OCI-M2 (cell line): ENCODE results near the gene VAV3.
"Not testable (repeated sequence)": the region's sequence is repeated elsewhere in the genome, so short reads cannot be mapped to it uniquely, and the experiment has no call there.

Experiments used
- DNase-seq: peaks from one replicate; lab custom pipeline; 2025; ENCODE audit not compliant: unreplicated experiment; lab: John Stamatoyannopoulos, UW

Gene VAV3

GRCh38 chr1:107844541-107845194, 120.3 kb downstream of the VAV3 start:
- not testable (repeated sequence) for DNase-seq

- DNase-seq = no peak
Observed at GRCh38 chr1:107843989-107844388, 121.0 kb downstream of the VAV3 start.

GRCh38 chr1:107842241-107842640, 122.7 kb downstream of the VAV3 start:
- no peak for DNase-seq

DNA sequence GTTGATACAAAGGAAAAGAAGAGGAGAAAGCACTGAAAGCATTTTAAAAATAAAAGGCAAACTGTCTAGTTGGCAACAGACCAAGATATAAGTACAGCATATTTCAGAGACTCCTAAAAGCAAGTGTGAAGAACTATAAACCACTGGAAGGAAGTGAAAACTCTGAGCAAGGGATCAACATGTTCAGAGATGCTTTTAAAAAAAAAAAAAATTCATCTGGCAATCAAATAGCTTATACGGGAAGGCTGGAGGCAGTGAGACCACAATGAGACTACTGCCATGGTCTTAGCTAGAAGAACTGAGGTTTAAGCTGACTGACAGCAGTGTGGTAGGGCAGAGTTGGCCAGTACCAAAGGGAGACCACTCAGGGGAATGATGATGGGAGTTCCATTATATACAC, 124.3 kb downstream of the VAV3 start:
- no peak for DNase-seq

- DNase-seq = no peak
Observed at GRCh38 chr1:107838056-107838455, 126.9 kb downstream of the VAV3 start.

GRCh38 chr1:107835151-107835670, 129.8 kb downstream of the VAV3 start:
- DNase-seq = no peak

DNA sequence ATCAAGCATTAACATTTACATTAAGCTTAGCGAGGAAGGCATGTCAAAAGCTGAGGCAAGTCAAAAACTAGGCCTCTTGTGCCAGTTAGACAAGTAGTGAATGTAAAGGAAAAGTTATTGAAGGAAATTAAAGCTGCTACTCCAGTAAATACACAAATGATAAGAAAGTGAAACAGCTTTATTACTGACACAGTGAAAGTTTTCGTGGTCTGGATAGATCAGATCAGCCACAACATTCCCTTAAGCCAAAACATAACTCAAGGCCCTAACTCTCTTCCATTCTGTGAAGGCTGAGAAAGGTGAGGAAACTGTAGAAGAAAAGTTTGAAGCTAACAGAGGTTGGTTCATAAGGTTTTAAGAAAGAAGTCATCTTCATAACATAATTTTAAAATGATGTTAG, 131.9 kb downstream of the VAV3 start:
- no peak for DNase-seq

- DNase-seq = no peak
Observed at GRCh38 chr1:107831921-107832320, 133.1 kb downstream of the VAV3 start.

DNA sequence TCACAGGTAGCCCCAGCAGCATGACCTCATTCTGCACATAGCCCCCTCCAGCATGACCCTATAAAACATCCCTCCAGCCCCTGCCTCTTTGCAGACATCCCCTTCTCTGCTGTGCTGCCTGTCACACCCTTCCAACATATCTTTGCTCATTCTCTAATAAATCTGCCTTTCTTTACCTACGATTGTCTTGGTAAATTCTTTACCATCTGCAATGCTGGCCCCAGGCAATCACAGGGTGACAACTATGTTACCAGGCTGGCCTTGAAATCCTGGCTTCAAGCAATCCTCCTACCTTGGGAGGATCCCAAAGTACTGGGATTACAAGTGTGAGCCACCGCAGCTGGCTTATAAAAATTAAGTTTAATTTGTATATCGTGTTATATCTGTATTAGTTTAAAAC, 134.5 kb downstream of the VAV3 start:
- DNase-seq = no peak

DNA sequence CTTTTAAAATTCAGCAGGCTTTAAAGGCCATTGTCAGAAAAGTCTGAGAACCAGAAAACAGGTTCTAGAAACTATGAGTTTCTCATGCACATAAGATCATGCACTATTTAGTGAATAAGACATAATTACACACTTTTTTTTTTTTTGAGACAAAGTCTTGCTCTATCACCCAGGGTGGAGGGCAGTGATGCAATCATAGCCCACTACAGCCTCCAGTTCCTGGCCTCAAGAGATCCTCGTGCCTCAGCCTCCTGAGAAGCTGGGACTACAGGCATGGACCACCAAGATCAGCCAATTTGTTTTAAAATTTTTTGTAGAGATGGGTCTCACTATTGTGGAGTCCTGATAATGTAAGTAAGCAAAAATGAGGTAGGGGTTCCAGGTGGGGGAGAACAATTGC, 134.9 kb downstream of the VAV3 start:
- DNase-seq = no peak

- DNase-seq = no peak
Observed at GRCh38 chr1:107829036-107829770, 135.8 kb downstream of the VAV3 start.

GRCh38 chr1:107824946-107825345, 140.0 kb downstream of the VAV3 start:
- DNase-seq = no peak

- DNase-seq = no peak
Observed at GRCh38 chr1:107821340-107821739, 143.6 kb downstream of the VAV3 start.

GRCh38 chr1:107820801-107821200, 144.2 kb downstream of the VAV3 start:
- no peak for DNase-seq

DNA sequence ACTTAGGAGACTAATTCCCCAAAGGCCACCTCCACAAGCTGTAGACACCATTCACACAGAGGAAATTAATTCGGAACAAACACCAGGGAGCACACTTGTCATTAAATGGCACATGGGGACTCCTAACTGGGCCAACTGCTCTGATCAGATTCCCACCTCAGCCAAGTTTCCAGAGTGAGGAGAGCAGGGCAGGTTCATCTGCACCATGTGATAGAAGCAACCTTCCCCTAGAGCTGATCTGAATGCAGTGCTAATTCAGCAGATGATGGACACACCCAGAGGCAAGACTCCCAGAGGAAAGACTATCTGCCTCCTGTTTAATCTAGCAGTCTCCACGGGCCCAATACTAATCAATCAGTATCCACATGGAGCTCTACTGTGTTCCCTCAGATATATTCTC, 147.0 kb downstream of the VAV3 start:
- DNase-seq = no peak

DNA sequence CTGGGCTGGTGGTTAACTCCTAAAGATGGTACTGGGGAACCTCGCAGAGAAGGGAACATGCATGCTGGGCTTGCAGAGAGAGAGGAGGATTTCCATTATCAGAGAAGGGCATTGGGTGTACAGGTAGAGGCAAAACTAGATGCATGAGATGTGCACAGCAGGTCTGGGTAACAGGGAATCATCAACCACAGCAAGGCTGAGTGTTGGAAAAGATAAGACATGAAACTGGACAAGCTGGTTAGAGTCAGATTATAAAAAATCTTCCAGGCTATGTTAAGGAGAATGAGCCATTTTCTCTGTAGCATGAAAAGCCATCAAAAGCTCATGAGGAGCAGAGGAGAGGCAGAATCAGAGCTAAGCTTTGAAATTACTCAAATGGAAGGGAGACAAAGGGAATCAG, 147.8 kb downstream of the VAV3 start:
- no peak for DNase-seq

GRCh38 chr1:107810291-107810951, 154.6 kb downstream of the VAV3 start:
- no peak for DNase-seq

DNA sequence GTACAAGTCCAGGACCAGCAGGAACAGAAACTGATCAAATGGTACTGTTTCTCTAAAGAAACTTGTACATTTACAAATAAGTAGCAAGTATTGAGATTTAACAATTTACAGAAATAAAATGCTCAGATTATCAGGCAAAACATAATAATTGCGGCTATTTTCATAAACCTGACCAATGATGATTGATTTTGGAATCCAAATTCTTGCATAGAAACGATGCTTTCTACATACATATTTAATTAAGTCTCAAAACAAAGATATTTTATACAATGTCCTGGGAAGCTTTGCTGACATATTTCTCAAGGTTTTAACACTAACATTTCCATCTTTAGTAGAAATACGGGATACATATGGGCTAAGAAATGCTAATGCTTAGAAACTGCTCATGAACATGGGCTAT, 157.1 kb downstream of the VAV3 start:
- DNase-seq = no peak

- no peak for DNase-seq
Observed at GRCh38 chr1:107807405-107807804, 157.6 kb downstream of the VAV3 start.

DNA sequence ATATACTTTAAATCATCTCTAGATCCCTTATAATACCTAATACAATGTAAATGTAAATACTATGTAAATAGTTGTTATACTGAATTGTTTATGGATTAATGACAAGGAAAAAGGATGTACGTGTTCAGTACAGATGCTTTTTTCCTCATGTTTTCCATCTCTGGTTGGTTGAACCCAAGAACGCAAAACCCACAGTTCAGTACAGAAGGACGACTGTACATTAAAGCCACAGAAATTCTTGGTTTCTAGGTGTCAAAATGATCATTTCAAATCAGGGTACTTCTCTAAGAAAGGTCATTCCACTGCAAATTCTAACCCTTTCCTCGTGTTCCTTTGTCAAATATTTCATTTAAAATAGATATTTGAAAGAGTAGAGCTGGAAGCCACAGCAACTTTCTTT, 158.1 kb downstream of the VAV3 start:
- DNase-seq = no peak

GRCh38 chr1:107804741-107805140, 160.2 kb downstream of the VAV3 start:
- no peak for DNase-seq

- DNase-seq = no peak
Observed at GRCh38 chr1:107804134-107804533, 160.8 kb downstream of the VAV3 start.
